IPS-NIHi11 (cell line): ENCODE measurements around the gene EMC8.
A peak's percentile ranks its signal among the peaks of the same experiment; 100 is the strongest.
"Not testable (repeated sequence)": the region's sequence is repeated elsewhere in the genome, so short reads cannot be mapped to it uniquely, and the experiment has no call there.

Source experiments
- DNase-seq: peaks from one replicate; pipeline ENCODE4 v3.0.0; 2012; ENCODE audit warnings: mixed read lengths, low spot score

The EMC8 gene

GRCh38 chr16:85812031-85812807, 12.9 kb upstream of the EMC8 start:
- no peak for DNase-seq

DNA sequence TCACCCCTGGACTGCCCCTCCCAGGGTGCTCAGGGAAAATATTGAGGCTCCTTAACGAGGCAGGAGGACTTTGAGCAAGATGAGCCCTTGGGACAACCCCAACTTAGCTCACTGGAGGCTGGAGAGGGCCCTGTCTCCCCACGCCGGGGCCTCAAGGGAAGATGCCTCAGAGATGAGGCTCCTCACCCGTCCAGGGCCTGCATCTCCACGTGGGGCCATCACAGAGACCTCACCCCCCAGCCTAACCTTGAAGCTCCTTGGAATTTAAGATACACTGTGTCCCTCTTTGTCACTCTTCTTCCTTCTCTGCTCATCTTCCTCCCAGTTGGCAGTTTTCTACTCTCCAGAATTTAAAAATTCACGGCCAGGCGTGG, 11.4 kb upstream of the EMC8 start:
- no peak for DNase-seq

GRCh38 chr16:85810097-85810741, 10.9 kb upstream of the EMC8 start:
- DNase-seq, result no peak

GRCh38 chr16:85809645-85810044, 10.3 kb upstream of the EMC8 start:
- no peak for DNase-seq

DNA sequence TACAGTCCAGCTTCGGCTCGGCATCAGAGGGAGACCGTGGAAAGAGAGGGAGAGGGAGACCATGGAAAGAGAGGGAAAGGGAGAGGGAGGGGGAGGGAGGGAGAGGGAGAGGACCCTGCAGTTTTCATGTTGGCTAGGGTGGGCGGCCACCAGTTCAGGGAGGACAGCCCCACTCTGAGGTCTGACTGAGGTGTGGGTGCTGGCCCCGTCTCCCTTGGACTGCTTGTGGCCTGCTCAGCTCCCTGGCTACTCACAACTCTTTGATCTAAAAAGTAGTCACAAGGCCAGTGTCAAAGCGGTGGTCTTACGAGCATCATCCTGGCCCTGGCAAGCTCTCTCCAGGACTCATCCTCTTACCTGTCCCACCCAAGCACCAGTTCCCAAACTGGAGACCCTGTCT, 9.6 kb upstream of the EMC8 start:
- no peak for DNase-seq

DNA sequence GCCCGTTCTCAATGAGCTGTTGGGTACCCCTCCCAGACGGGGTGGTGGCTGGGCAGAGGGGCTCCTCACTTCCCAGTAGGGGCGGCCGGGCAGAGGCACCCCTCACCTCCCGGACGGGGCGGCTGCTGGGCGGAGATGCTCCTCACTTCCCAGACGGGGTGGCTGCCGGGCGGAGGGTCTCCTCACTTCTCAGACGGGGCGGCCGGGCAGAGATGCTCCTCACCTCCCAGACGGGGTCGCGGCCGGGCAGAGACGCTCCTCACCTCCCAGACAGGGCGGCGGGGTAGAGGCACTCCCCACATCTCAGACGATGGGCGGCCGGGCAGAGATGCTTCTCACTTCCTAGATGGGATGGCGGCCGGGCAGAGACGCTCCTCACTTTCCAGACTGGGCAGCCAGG, 8.8 kb upstream of the EMC8 start:
- DNase-seq, result not testable (repeated sequence)

DNA sequence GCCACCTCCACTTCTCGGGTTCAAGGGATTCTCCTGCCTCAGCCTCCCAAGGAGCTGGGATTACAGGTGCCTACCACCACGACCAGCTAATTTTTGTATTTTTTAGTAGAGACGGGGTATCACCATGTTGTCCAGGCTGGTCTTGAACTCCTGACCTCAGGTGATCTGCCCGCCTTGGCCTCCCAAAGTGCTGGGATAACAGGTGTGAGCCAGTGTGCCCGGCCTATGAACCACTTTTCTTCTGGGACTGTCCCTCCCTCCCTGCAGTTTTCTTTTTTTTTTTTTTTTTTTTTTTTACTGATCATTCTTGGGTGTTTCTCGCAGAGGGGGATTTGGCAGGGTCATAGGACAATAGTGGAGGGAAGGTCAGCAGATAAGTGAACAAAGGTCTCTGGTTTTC, 8.0 kb upstream of the EMC8 start:
- not testable (repeated sequence) for DNase-seq

GRCh38 chr16:85806539-85806938, 7.2 kb upstream of the EMC8 start:
- DNase-seq, result no peak

- no peak for DNase-seq
These were observed 6.2 kb upstream of the EMC8 start for GRCh38 chr16:85805442-85806045.

- DNase-seq, result no peak
These were observed 4.2 kb upstream of the EMC8 start for GRCh38 chr16:85803570-85803969.

DNA sequence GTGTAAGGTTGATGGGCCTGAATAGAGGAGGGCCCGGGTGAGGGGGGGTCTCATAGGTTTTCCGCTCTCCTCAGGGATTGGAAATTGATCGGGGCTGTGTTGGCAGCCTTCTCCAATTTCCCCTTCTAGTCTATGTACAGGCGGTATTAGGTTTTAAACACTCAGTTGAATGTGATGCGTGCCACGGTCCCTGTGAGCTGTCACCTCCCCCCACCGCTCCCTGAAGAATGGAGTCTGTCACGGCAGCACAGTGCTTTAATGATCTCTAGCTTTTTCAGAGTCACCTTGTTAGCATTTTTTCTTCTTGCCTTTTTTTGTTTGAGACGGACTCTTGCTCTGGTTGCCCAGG, 951 bp upstream of the EMC8 start:
- DNase-seq, result no peak

DNA sequence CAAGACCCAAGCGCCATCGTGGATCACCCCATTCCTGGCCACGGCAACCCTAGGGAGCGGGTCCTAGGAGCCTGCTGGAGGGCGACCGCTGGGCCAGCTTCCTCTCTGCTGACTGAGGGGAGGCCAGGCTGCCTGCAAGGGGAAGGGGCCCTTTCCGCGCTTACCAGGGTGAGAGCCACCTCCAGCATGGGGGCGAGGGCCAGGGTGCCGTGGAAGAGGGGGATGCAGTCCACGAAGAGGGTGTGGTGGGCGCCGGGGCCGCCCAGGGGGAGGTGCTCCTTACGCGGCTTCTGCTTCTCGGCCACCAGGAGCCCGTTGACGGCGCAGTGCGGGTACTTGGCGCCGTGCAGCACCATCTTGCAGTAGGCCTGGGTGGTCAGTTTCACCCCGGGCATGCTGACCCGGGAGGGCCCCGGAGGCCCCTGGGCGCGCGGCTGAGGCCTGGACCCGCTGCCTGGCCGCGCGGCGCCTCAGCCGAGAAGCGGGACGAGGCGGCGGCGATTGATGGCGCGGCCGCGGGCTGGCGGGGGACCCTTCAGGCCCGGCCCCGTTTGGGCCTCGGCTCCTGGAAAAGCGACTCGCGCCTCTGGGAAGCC, 345 bp downstream of the EMC8 start:
- DNase-seq, result peak; percentile 73

DNA sequence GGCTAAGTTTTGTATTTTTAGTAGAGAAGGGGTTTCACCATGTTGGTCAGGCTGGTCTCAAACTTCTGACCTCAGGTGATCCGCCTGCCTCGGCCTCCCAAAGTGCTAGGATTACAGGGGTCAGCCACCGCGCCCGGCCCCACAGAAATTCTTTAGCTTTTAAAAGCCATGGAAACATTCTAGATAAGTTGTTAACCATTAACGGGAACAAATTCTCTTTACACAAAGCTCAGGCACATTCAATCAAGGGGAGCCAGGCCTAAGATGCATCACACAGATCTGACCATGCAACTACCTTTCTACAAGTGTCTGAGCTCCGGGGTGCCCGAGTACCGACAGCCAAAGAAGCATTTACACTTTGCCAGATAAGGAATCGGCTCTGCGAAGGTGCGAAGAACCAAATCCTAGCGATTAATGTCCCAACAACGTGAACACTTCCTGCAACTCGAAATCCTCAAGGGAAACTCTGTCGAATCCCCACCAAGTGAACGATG, 1.0 kb downstream of the EMC8 start:
- DNase-seq, result no peak

DNA sequence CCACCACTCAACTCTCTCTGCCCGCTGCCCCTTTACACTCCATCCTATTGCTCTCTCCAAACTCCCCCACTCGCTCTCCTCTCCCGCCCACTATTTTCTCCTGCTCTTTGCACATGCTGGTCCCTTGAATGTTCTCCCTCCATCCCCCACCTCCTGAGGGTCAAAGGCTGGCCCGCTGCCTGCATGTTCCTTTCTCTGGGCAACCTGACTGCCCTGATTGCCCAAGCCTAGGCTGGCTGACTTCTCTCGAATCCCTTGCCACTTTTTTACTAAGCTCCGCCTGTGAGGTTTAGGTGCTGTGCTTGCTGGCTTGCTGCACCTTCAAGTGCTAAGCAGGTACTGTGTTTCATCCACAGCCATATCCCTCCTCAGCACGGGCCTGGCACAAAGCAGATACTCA, 2.7 kb downstream of the EMC8 start:
- DNase-seq, result no peak

DNA sequence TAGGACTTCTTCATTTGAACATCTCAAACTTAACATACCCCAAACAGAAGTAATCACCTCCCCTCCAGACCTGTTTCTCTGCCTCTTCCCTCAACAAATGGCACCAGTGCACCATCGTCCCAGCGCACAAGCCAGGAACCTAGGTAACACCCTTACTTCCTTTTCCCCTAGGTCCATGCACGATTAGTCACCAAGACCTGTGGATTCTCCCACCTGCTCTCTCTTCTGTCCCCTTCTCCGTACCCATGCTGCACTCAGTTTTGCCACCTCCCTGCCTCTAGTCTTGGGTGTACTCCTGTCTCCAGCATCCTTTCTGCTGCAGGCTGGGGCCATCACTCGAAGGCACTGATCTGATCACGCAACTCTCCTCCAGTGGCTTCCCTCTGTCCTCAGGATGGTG, 3.2 kb downstream of the EMC8 start:
- no peak for DNase-seq

DNA sequence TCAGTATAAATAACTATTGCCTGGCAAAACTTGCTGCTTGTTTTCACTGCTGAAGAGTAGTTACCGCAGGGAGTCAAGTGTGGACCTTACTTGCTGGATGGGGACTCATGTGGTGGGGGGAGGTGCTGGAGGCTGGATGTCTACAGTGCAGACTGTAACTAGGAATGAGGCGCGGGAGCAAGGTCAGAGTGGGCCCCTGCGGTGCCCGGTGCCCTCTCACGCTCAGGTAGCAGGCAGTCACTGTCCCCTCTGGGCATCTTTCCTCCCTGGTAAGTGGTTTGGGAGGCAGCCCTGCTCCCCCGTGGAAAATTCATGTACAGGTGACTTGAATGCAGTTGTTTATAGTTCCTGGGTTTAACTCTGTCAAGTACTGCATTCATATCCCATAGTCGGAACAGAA, 4.6 kb downstream of the EMC8 start:
- DNase-seq, result no peak

GRCh38 chr16:85793662-85794298, 5.6 kb downstream of the EMC8 start:
- DNase-seq, result no peak

- DNase-seq, result no peak
These were observed 9.6 kb downstream of the EMC8 start for GRCh38 chr16:85789773-85790172.

- no peak for DNase-seq
These were observed 10.5 kb downstream of the EMC8 start for GRCh38 chr16:85788819-85789218.

- DNase-seq, result no peak
These were observed 13.4 kb downstream of the EMC8 start for GRCh38 chr16:85785927-85786326.

DNA sequence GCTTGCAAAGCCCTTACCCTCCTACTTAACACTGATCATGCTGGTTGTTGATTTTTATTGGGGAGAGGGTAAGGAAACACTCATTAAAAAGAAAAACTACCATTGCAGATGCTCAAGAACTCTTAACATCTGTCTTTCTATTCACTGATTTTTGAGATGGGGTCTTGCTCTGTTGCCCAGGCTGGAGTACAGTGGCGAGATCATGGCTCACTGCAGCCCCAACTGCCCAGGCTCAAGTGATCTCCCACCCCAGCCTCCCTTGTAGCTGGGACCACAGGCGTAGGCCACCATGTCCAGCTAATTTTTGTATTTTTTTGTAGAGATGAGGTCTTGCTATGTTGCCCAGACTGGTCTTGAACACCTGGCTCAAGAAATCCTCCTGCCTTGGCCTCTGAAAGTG, 14.5 kb downstream of the EMC8 start:
- no peak for DNase-seq

GRCh38 chr16:85783441-85783840, 15.9 kb downstream of the EMC8 start:
- DNase-seq, result no peak

GRCh38 chr16:85782451-85782850, 16.9 kb downstream of the EMC8 start:
- no peak for DNase-seq
